Activated B cell treated with CpG ODN at 0.5 μM for 24 hours (primary cell): Measurements from ENCODE around the gene FYN. TPM values are rescaled to one million over a fixed set of nuclear protein-coding genes. Genes with fewer than 3 reads are reported as not detected.

Experiments
- ATAC-seq: fragments of 200-7000 bp; cut with Tn5 transposase; one replicate; pipeline ENCODE4 v1.10.0; 2021; ENCODE audit warnings: low read depth, mild to moderate bottlenecking, moderate library complexity
- CTCF ChIA-PET: fragments of 350-600 bp; sonication (Branson Sonifier 250); formaldehyde crosslinking; loops from one replicate; lab custom pipeline; 2021; ENCODE audit warnings: antibody characterized with exemption; lab: Charles Lee
- POLR2A ChIA-PET: fragments of 350-600 bp; sonication (Branson Sonifier 250); formaldehyde crosslinking; loops from one replicate; lab custom pipeline; 2021; ENCODE audit warnings: antibody characterized with exemption; lab: Charles Lee
- DNase-seq: peaks from one replicate; pipeline ENCODE4 v3.0.0; 2022
- H3K27ac Mint-ChIP-seq: one replicate; pipeline ENCODE4 v1.8.0; 2020; ENCODE audit warnings: mixed read lengths
- H3K27me3 Mint-ChIP-seq: one replicate; pipeline ENCODE4 v1.8.0; 2021; ENCODE audit warnings: mixed read lengths
- H3K36me3 Mint-ChIP-seq: one replicate; pipeline ENCODE4 v1.8.0; 2021; ENCODE audit warnings: low read depth, mixed read lengths
- H3K4me1 Mint-ChIP-seq: one replicate; pipeline ENCODE4 v1.8.0; 2021; ENCODE audit warnings: mixed read lengths
- H3K4me3 Mint-ChIP-seq: one replicate; pipeline ENCODE4 v1.8.0; 2020; ENCODE audit warnings: mild to moderate bottlenecking, mixed read lengths
- H3K9me3 Mint-ChIP-seq: one replicate; pipeline ENCODE4 v1.8.0; 2020; ENCODE audit warnings: mixed read lengths
- intact Hi-C: fragments of 100-400 bp; cut with micrococcal nuclease; formaldehyde crosslinking; loops from one replicate; pipeline ENCODE4 v1.15.1; 2024
- total RNA-seq: library from RNA; stranded (reverse); gene quantifications from 2 replicates; pipeline ENCODE4 v1.2.3, GENCODE V29; 2022
- TF ChIP-seq, protein P1 (sequence below): fragments of 200-600 bp; IDR thresholded peaks from one replicate; pipeline ENCODE4 v1.8.0; 2022; ENCODE audit warnings: antibody characterized with exemption, mild to moderate bottlenecking

Gene FYN
- total RNA-seq, 1 donor from 2014 or later, result 64.7 TPM

DNA sequence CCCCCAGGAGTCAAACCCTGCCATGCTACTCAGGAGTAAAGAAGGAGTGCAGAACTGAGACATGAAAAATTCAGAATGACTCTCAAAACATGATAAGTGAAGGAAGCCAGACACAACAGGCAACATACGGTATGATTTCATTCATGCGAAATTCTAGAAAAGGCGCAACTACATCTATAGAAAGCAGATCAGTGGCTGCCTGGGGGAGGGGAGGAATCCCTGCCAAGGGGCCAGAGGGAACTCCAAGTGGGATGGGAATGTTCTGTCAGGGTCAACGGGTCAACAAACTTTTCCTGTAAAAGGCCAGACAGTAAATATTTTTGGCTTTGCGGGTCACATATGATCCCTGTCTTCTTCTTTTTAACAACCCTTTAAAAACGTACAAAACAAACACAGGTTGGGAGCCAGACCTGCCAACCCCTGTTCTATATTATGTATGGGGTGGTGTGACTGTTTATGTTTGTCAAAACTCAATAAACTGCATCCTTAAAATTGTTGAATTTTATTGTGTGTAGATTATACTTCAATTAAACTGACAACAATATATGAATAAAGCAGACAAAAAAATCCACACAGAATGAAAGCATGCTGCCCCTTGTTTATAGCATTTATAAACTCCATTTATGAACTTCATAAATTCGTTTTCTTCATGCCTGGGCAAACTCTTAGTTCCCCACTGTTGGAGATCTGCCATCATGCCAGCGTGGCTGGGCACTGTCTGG, 211.0 kb downstream of the FYN start:
- H3K27ac Mint-ChIP-seq, result no peak overlapping the region
- H3K36me3 Mint-ChIP-seq, result peaks cover 32% of the 10 kb centered on the region
- POLR2A ChIA-PET, result no interaction called here
- ATAC-seq (no peak), DNase-seq (no peak)
- TF ChIP-seq, protein P1, sequence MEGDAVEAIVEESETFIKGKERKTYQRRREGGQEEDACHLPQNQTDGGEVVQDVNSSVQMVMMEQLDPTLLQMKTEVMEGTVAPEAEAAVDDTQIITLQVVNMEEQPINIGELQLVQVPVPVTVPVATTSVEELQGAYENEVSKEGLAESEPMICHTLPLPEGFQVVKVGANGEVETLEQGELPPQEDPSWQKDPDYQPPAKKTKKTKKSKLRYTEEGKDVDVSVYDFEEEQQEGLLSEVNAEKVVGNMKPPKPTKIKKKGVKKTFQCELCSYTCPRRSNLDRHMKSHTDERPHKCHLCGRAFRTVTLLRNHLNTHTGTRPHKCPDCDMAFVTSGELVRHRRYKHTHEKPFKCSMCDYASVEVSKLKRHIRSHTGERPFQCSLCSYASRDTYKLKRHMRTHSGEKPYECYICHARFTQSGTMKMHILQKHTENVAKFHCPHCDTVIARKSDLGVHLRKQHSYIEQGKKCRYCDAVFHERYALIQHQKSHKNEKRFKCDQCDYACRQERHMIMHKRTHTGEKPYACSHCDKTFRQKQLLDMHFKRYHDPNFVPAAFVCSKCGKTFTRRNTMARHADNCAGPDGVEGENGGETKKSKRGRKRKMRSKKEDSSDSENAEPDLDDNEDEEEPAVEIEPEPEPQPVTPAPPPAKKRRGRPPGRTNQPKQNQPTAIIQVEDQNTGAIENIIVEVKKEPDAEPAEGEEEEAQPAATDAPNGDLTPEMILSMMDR, result no peak
- intact Hi-C loops, result no loop called here
- CTCF ChIA-PET, result no interaction called here
- no peaks in the 10 kb centered on the region for H3K27me3 Mint-ChIP-seq
- no peak overlapping the region for H3K4me3 Mint-ChIP-seq
- no peaks in the 10 kb centered on the region for H3K4me1 Mint-ChIP-seq
- H3K9me3 Mint-ChIP-seq, result no peaks in the 10 kb centered on the region

DNA sequence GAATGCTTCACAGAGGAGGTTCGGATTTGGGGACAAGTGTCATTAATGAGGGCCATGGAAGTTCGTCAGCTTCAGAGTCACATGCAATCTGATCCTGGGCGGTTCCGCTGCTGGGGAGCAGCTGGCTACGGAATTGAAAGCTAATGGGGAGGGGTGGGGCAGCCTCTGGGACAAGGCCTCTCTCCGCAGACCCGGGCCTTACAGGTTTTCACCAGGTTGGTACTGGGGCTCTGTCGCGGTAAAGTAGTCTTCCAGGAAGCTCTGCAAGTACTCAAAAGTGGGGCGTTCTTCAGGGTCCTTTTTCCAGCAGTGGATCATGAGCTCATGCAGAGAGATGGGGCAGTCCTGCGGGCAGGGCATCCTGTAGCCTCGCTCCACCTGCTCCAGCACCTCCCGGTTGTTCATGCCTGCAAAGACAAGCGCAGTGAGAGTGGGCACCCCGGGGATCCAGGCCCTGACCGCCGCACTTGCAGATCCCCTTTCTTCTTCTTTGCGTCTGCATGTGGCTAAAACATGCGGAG, 211.7 kb downstream of the FYN start:
- no peak overlapping the region for H3K27ac Mint-ChIP-seq
- no peaks in the 10 kb centered on the region for H3K27me3 Mint-ChIP-seq
- intact Hi-C loops, result no loop called here
- DNase-seq, result no peak
- H3K4me1 Mint-ChIP-seq, result no peaks in the 10 kb centered on the region
- ATAC-seq, result no peak
- POLR2A ChIA-PET, result no interaction called here
- H3K4me3 Mint-ChIP-seq, result no peak overlapping the region
- peaks cover 27% of the 10 kb centered on the region for H3K36me3 Mint-ChIP-seq
- CTCF ChIA-PET, result no interaction called here
- H3K9me3 Mint-ChIP-seq, result no peaks in the 10 kb centered on the region
- TF ChIP-seq, protein P1, result no peak

DNA sequence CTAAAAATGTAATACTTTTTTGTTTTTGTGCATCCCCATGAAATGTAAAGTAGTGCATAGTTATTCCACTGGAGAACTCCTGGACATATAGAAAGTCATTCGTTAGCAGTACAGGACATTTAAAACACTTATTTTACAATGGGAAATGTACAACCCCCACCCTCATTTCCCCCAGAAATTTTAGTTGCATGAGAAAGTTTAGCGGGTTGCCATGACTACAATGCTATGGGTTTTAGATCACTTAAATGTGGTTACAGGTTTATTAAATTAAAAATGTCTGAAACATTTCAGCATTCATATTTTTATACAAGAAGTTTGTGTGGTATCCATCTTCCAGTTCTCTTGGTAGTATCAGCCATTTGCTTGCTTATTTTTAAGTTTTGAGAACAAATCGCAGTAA, 212.7 kb downstream of the FYN start:
- no peak overlapping the region for H3K27ac Mint-ChIP-seq
- peaks cover 23% of the 10 kb centered on the region for H3K36me3 Mint-ChIP-seq
- CTCF ChIA-PET, result no interaction called here

DNA sequence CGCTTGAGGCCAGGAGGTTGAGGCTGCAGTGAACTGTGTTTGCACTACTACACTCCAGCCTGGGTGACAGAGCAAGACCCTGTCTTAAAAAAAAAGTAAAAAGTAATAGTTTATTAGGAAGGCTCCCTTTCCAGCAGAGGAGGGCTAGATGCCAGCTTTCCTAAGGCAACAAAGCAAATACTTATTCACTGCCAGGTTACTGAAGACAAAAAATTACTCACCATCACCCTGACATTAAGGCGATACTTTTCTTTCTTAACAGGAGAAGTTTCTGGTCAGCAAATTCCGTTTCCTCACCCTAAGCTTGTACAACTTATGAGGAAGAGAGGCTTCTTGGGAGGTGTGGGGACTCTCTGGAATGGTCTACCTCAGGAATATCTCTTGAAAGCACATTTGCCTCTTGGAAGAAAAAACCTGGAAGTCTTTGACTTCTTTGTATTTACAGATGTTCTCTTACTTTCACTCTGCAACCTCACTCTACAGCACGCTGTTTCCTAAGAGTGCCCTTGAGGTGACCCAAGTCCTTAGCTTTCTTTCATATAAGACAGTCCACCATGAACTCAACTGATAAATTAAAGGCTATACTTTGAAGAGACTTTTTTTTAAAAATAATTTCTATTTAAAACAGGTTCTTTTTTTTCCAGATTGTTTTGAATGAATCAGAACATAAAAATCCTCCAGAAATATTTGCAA, 214.6 kb downstream of the FYN start:
- ATAC-seq (no peak), DNase-seq (no peak)
- TF ChIP-seq, protein P1, result no peak
- Mint-ChIP-seq H3K27me3 (no peaks in the 10 kb centered on the region), H3K27ac (no peak overlapping the region), H3K36me3 (peaks cover 17% of the 10 kb centered on the region), H3K9me3 (no peaks in the 10 kb centered on the region), H3K4me3 (no peak overlapping the region), H3K4me1 (no peaks in the 10 kb centered on the region)
- ChIA-PET POLR2A (no interaction called here), CTCF (no interaction called here)
- intact Hi-C loops, result no loop called here

More for the DNA sequence above, 212.7 kb downstream of the FYN start:
- POLR2A ChIA-PET, result no interaction called here
- H3K4me1 Mint-ChIP-seq, result no peaks in the 10 kb centered on the region
- intact Hi-C loops, result no loop called here
- DNase-seq (no peak), ATAC-seq (no peak)
- TF ChIP-seq, protein P1, result no peak
- no peaks in the 10 kb centered on the region for H3K9me3 Mint-ChIP-seq
- H3K27me3 Mint-ChIP-seq, result no peaks in the 10 kb centered on the region
- no peak overlapping the region for H3K4me3 Mint-ChIP-seq

DNA sequence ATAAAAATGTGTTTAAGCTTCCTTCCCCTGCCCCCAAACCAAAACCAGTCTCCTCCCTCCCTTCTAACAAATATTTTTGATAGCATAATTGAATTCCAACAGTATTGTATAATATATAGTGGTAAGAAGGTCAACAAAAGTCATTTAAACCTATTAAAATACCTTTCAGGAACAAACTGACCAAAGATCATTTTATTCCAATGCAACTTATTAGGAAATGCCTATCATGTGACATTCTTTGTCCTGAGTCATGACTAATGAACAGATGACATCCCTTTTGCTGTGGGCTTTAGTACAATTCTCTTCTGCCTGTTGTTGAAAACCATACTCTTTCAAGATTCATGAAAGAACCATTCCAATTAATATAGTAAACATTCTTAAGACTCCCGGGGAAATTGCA, 216.1 kb downstream of the FYN start:
- Mint-ChIP-seq H3K36me3 (peaks cover 17% of the 10 kb centered on the region), H3K27me3 (no peaks in the 10 kb centered on the region), H3K4me1 (no peaks in the 10 kb centered on the region), H3K27ac (no peak overlapping the region), H3K9me3 (no peaks in the 10 kb centered on the region), H3K4me3 (no peak overlapping the region)
- TF ChIP-seq, protein P1, result no peak
- DNase-seq (no peak), ATAC-seq (no peak)
- ChIA-PET POLR2A (no interaction called here), CTCF (no interaction called here)
- intact Hi-C loops, result no loop called here
